Right lobe of liver (tissue), 6 donors: ENCODE results near the gene PAX8. TPM values are rescaled to one million over a fixed set of nuclear protein-coding genes. Genes with fewer than 3 reads are reported as not detected.
"Not testable (repeated sequence)": the region's sequence is repeated elsewhere in the genome, so short reads cannot be mapped to it uniquely, and the experiment has no call there.

Experiments used
- ATAC-seq, 4 donors: fragments of 200-7000 bp; cut with Tn5 transposase; one replicate each; pipeline ENCODE4 v1.9.1; 2020; ENCODE audit warnings: mild to moderate bottlenecking in 4 of 4, moderate library complexity in 4 of 4
- DNase-seq, 3 donors: peaks; one replicate each; pipeline ENCODE4 v3.0.0-alpha.2; 2020
- H3K27ac ChIP-seq, 3 donors: fragments of 200-600 bp; one replicate each; pipeline ENCODE4 v1.8.0; 2022
- H3K27me3 ChIP-seq, 2 donors: fragments of 200-600 bp; one replicate each; pipeline ENCODE4 v1.8.0; 2022
- H3K36me3 ChIP-seq, 4 donors: fragments of 200-600 bp; sonication (generic) in 1 of 4; one replicate each; pipeline versions ENCODE4 v1.5.1 to v1.8.0; 2017 to 2022; ENCODE audit warnings: control low read depth in 1 of 4
- H3K4me1 ChIP-seq, 4 donors: fragments of 200-600 bp; sonication (generic) in 1 of 4; one replicate each; pipeline versions ENCODE4 v1.5.1 to v1.8.0; 2017 to 2022; ENCODE audit warnings: control low read depth in 1 of 4
- H3K4me3 ChIP-seq, 3 donors: fragments of 200-600 bp; one replicate each; pipeline ENCODE4 v1.8.0; 2022
- H3K9me3 ChIP-seq, 4 donors: fragments of 200-600 bp; sonication (generic) in 1 of 4; one replicate each; pipeline versions ENCODE4 v1.5.1 to v1.8.0; 2017 to 2022; ENCODE audit warnings: control low read depth in 1 of 4
- POLR2A ChIP-seq: fragments of 450-650 bp; IDR thresholded peaks from one replicate; pipeline ENCODE4 v1.6.1; 2017; ENCODE audit warnings: antibody characterized with exemption, mild to moderate bottlenecking
- WGBS: methylation state at CpG from one replicate; pipeline ENCODE4 v1.1.6; 2018; ENCODE audit warnings: low coverage, low lambda C conversion rate; ENCODE audit not compliant: insufficient coverage; ENCODE audit errors: missing lambda C conversion rate; 5-methylcytosine and 5-hydroxymethylcytosine counted together
- intact Hi-C, 2 donors: fragments of 100-400 bp; cut with DNase I; formaldehyde crosslinking; loops; one replicate each; pipeline versions ENCODE4 v1.11.2 to v1.14.1; 2022
- total RNA-seq, 6 experiments: library from RNA; depleted of rRNA in 2 of 6; stranded (reverse); fragments of >200 nt in 2 of 6; fragmentation: NEBNext Ultra II Directional in 3 of 6; extraction: Animal tissue kit (Norgen Biotek cat#: 25700) in 3 of 6; gene quantifications; one replicate each; pipeline versions ENCODE4 v1.1.0 to v1.2.4, GENCODE V29; 2016 to 2023
- TF ChIP-seq, protein P1 (sequence below), 4 donors: fragments of 200-600 bp in 3 of 4; fragments of 450-650 bp in 1 of 4; IDR thresholded peaks; one replicate each; pipeline versions ENCODE4 v1.5.1 to v1.8.0; 2016 to 2022; ENCODE audit warnings: antibody characterized with exemption in 4 of 4, mild to moderate bottlenecking in 2 of 4
- donor health status: DM: no; HTN: yes; CAD: no.
- donor health status: DM: no; HTN: no; CAD: no.
- donor health status: DM: no; HTN: no; CAD: no.
- donor health status: DM: no; HTN: yes; CAD: no.
- donor health status: DM: no; HTN: yes; CAD: no.

PAX8 gene
- total RNA-seq, 6 experiments from 2014 or later: 0.27 to 1.9 (median 0.86) TPM

DNA sequence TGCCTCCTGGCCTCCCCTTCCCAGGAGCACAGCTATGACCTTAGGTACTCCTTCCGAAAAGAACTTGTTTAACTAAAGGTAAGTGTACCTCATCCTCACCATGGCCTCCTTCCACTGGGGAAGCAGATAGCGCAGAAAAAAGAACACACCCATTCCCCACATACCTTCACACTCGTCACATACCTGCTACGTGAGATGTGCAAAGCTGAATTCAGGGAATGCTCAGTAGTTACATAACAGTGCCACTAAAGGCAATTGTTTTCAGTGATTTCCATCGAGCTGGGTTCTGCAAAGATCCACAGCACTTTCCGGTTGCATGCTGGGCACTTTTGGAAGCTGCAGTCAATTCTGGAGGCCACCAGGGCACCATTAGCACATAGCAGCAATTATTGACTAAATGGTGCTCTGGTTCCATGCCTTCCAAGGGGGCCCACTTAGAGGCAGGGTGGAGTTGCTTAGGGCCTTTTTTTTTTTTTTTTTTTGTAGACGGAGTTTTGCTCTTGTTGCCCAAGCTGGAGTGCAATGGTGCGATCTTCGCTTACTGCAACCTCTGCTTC is 41.0 kb downstream of the PAX8 start:
- ATAC-seq: no peak
- intact Hi-C loops: no loop called here
- H3K27ac ChIP-seq: no peak overlapping the region

DNA sequence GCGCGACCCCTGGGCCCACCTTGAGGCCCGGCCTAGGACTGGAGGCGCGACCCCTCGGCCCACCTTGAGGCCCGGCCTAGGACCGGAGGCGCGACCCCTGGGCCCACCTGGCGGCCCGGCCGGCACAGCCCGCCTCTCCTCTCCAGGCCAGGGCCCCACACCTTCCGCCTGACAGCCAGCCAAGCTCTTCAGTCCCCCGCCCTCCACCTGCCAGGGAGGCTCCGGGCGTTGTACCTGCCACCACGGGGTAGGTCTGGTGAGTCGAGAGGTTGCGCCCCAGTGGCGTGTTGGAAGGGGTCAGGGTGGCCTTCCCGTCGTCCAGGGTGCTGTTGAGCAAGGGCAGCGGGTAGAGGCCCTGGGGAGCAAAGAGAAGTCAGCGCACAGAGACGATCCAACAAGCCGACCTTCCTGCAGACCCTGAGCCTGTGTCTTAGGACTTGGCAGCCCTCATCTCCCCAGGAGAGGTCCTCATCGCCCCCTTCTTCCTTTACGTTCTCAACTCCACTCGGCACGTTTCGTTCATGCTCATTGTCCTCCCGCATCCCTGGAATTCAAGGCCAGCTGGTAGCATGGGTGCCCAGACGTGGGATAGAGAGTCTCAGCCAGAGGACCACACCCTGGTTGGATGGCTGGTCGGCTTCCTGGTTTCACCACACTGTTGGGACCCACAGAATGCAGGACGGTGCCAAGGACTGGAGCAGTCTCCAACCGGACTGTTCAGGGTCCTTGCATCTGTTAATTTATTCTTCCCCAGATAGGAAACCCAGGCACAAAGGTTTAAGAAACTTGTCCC is 42.2 kb downstream of the PAX8 start:
- Histone ChIP-seq H3K4me3 (peak overlapping the region in 1 of 3 donors; percentile 60), H3K27ac (no peak overlapping the region), H3K27me3 (no peaks in the 10 kb centered on the region), H3K9me3 (no peaks in the 10 kb centered on the region), H3K4me1 (peaks cover 0 to 28% (median 0%) of the 10 kb centered on the region in 4 donors), H3K36me3 (no peaks in the 10 kb centered on the region)
- intact Hi-C loops: no loop called here
- TF ChIP-seq, protein P1, sequence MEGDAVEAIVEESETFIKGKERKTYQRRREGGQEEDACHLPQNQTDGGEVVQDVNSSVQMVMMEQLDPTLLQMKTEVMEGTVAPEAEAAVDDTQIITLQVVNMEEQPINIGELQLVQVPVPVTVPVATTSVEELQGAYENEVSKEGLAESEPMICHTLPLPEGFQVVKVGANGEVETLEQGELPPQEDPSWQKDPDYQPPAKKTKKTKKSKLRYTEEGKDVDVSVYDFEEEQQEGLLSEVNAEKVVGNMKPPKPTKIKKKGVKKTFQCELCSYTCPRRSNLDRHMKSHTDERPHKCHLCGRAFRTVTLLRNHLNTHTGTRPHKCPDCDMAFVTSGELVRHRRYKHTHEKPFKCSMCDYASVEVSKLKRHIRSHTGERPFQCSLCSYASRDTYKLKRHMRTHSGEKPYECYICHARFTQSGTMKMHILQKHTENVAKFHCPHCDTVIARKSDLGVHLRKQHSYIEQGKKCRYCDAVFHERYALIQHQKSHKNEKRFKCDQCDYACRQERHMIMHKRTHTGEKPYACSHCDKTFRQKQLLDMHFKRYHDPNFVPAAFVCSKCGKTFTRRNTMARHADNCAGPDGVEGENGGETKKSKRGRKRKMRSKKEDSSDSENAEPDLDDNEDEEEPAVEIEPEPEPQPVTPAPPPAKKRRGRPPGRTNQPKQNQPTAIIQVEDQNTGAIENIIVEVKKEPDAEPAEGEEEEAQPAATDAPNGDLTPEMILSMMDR (IDR thresholded peaks at IDR 0.05): no peak
- TF ChIP-seq POLR2A: no peak
- no peak for DNase-seq
- ATAC-seq: no peak
- WGBS: 62% methylated on average over 3 of the region's 38 CpGs

More for the DNA sequence above, 41.0 kb downstream of the PAX8 start:
- H3K27me3 ChIP-seq: no peaks in the 10 kb centered on the region
- TF ChIP-seq POLR2A: no peak
- TF ChIP-seq, protein P1 (IDR thresholded peaks at IDR 0.05): no peak
- WGBS: 88% methylated on average over 8 of the region's 9 CpGs
- H3K36me3 ChIP-seq: no peaks in the 10 kb centered on the region
- no peaks in the 10 kb centered on the region for H3K9me3 ChIP-seq
- H3K4me3 ChIP-seq: no peak overlapping the region
- peaks cover 0 to 28% (median 0%) of the 10 kb centered on the region in 4 donors for H3K4me1 ChIP-seq
- no peak for DNase-seq

DNA sequence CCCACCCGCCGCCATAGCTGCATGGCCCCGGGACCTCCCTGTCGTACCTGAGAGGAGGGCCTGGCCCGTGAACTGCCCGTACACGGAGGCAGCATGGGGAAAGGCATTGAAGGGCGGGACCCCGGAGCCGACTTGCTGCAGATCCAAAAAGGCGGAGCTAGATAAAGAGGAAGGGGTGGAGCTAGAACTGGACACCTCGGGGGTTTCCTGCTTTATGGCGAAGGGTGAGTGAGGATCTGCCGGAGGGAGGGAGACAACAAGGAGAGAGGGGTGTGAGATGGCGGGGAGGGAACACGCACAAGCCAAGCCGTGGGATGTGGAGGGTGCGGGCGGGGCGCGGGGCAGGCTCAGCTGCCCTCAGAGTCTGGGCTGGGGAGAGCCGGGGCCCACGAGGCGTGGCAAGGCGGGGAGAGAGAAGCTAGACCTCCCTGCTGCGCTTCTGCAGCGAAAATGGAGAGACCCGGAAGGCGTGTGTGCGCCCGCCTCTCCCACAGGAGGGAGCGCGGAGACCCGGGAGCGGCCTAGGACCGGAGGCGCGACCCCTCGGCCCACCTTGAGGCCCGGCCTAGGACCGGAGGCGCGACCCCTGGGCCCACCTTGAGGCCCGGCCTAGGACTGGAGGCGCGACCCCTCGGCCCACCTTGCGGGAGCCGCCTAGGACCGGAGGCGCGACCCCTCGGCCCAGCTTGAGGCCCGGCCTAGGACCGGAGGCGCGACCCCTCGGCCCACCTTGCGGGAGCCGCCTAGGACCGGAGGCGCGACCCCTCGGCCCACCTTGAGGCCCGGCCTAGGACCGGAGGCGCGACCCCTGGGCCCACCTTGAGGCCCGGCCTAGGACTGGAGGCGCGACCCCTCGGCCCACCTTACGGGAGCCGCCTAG is 43.1 kb downstream of the PAX8 start:
- intact Hi-C loops, H3K27me3 ChIP-seq, H3K9me3 ChIP-seq, H3K36me3 ChIP-seq: not testable (repeated sequence)
- Histone ChIP-seq H3K4me1 (peaks cover 0 to 19% (median 0%) of the 10 kb centered on the region in 4 donors), H3K4me3 (peak overlapping the region in 2 of 3 donors; percentile 48 to 60), H3K27ac (peak overlapping the region in 2 of 3 donors; percentile 47 to 55)
- DNase-seq (peak in 2 of 3 donors; percentile 68 to 77), ATAC-seq (peak in 3 of 4 donors; percentile 37 to 88 (median 56))
- TF ChIP-seq POLR2A: peak; percentile 45
- WGBS: 52% methylated on average over 6 of the region's 74 CpGs

DNA sequence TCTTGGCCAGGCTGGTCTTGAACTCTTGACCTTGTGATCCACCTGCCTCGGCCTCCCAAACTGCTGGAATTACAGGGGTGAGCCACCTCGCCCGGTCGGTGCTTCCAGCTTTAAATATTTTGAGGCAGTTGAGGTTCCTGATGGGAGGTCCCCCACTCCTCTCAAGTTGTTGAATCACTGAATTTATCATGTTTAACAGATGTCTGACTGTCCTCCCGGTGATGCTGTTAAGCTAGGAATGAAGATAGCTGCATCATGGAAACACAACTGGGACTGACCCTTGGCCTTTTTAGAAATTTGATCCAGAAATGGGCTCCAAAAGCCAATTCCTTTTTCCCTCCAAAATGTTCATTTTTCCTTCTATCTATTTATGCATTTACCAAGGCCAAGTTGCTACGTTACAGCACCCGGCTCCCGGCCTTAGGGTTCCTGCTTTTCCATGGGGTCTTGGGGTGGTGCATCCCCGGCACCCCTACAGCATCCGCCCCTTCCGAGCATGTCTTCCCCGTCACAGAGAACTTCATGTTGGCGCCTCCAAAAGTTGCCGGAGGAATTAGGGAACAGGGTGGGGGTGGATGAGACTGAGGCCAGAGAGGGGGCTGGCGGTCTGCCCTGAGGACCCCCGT is 43.9 kb downstream of the PAX8 start:
- Histone ChIP-seq H3K4me3 (peak overlapping the region in 2 of 3 donors; percentile 48 to 60), H3K4me1 (peaks cover 0 to 12% (median 0%) of the 10 kb centered on the region in 4 donors), H3K36me3 (no peaks in the 10 kb centered on the region), H3K27ac (no peak overlapping the region), H3K9me3 (no peaks in the 10 kb centered on the region), H3K27me3 (no peaks in the 10 kb centered on the region)
- intact Hi-C loops: no loop called here
- DNase-seq: no peak
- ATAC-seq: no peak
- no peak for TF ChIP-seq POLR2A
- TF ChIP-seq, protein P1 (IDR thresholded peaks at IDR 0.05): no peak
- 73% methylated on average over 9 of the region's 16 CpGs for WGBS
